HepG2 (cell line): ENCODE data around the gene PTCD2.

Source experiments
- CTCF ChIP-seq: sonication (generic); formaldehyde crosslinking; IDR thresholded peaks from 2 replicates; pipeline ENCODE4 v1.5.0; 2020; ENCODE audit warnings: mild to moderate bottlenecking, missing genetic modification reagents, moderate library complexity
- MAX ChIP-seq: IDR thresholded peaks from 2 replicates; pipeline ENCODE4 v1.6.1; 2012; ENCODE audit warnings: inconsistent platforms
- MAZ ChIP-seq, 2 experiments: sonication (generic) in 1 of 2; formaldehyde crosslinking in 1 of 2; IDR thresholded peaks; 2 replicates each; pipeline versions ENCODE4 v1.5.0 to v1.6.1; 2012 to 2020; ENCODE audit warnings: low read depth in 2 of 2, mild to moderate bottlenecking in 2 of 2, borderline replicate concordance in 1 of 2, improper control_type of control experiment in 1 of 2, low read length in 1 of 2, missing genetic modification reagents in 1 of 2, moderate library complexity in 1 of 2
- TBL1XR1 ChIP-seq: fragments of 150-350 bp; IDR thresholded peaks from 2 replicates; pipeline ENCODE4 v1.6.1; 2014; ENCODE audit warnings: borderline replicate concordance, low read length; ENCODE audit not compliant: partially characterized antibody
- ZNF136 ChIP-seq: sonication (generic); formaldehyde crosslinking; IDR thresholded peaks from 2 replicates; pipeline ENCODE4 v1.8.1; 2022; ENCODE audit warnings: low read depth, mild to moderate bottlenecking, moderate library complexity, missing genetic modification reagents
- TF ChIP-seq, protein P1 (sequence below): sonication (generic); formaldehyde crosslinking; IDR thresholded peaks from 2 replicates; pipeline ENCODE4 v1.4.0; 2020; ENCODE audit warnings: low read depth, mild to moderate bottlenecking, missing genetic modification reagents

DNA sequence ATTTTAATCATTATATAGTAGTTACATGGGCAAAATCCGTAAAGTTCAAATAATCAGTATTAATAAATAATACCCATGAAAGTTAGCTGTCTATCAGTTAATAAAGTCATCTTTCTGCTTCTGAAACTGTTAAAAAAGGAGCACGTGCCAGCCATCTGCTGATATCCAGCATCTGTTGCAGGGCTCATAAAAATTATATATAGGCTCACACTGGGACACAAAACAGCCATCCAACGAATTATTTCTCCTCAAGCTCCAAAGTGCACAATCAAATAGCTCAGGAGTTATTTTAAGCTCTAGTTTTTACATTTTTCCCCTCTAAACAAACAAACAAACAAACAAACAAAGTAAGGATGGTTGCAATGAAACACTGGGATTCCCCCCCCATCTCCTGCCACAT, 48.5 kb upstream of the PTCD2 start:
- TF ChIP-seq TBL1XR1 (no peak), MAZ (IDR thresholded peaks at IDR 0.05; ENCODE audit: borderline replicate concordance, low read depth, low read length) (no peak), MAZ (CRISPR knock-in tag; IDR thresholded peaks at IDR 0.05; ENCODE audit: low read depth) (no peak), ZNF136 (CRISPR knock-in tag) (no peak), MAX (no peak), CTCF (no peak)
- TF ChIP-seq, protein P1, sequence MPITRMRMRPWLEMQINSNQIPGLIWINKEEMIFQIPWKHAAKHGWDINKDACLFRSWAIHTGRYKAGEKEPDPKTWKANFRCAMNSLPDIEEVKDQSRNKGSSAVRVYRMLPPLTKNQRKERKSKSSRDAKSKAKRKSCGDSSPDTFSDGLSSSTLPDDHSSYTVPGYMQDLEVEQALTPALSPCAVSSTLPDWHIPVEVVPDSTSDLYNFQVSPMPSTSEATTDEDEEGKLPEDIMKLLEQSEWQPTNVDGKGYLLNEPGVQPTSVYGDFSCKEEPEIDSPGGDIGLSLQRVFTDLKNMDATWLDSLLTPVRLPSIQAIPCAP (CRISPR knock-in tag), result no peak
